Left kidney (tissue), 2 donors: ENCODE data around the gene ADAMTS15. TPM values are rescaled to one million over a fixed set of nuclear protein-coding genes. Genes with fewer than 3 reads are reported as not detected.

ENCODE experiments used
- DNase-seq: peaks from one replicate; pipeline ENCODE4 v3.0.0-alpha.2; 2013
- polyA plus RNA-seq: library from polyadenylated mRNA; unstranded; fragments of 120-200 nt; gene quantifications from one replicate; pipeline ENCODE4 v1.2.1, GENCODE V29; 2013; ENCODE audit not compliant: insufficient read length

Gene ADAMTS15
- polyA plus RNA-seq, 1 donor = 54.1 TPM

DNA sequence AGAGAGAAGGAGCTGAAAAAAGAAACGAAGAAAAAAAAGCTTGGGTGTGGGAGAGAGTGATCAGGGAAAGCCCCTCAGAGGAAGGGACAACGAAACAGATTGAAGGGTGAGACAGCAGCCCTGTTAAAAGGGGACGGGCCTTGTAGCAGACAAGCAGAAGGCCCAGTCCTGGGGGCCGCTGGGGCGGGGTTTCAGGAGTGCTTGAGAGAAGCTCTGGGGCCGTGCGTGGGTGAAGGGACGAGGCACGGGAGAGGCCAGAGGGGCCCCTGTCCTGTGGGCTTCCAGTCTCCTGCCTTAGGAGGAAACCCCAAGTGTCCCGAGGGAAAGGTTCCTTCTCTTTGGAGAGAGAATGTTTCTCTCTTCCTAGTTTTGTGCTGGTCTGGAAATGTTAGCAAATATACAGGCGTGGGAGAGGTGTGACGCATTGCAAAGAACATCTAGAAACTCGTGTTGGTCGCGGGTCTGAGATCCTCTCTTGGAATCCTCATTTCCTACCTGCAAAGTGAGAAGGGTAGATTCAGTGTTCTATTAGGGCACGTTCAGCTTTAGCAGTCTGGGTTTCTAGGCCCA, 28.6 kb downstream of the ADAMTS15 start:
- DNase-seq = no peak

DNA sequence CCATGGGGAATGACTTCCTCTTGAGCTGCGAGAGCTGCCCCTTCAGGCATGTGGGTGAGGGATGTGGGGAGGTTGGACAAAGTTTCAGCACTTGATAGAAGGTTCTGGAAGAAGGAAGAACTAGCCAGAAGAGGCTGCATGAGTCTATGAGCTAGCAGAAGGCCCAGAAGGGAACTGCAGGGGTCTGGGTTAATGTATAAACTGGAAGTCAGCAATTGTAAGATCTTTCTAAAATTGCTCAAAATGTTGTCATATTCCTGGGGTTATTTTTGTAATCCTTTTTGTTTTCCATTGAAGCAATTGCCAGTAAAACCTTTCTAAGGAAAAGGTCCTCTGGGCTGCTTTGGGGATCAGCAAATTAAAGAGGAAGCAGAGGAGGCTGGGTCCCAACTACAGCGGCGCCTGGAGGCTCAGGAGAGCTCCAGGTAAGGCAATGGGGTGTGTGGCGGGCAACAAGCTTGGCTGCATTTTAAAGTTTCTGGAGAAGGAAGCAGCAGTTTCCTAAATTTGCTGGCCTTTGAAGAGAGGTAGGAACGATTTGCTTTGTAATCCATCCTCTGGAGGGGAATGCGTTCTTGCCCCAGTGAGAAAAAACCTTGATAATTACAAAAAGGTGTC, 29.2 kb downstream of the ADAMTS15 start:
- DNase-seq = no peak

DNA sequence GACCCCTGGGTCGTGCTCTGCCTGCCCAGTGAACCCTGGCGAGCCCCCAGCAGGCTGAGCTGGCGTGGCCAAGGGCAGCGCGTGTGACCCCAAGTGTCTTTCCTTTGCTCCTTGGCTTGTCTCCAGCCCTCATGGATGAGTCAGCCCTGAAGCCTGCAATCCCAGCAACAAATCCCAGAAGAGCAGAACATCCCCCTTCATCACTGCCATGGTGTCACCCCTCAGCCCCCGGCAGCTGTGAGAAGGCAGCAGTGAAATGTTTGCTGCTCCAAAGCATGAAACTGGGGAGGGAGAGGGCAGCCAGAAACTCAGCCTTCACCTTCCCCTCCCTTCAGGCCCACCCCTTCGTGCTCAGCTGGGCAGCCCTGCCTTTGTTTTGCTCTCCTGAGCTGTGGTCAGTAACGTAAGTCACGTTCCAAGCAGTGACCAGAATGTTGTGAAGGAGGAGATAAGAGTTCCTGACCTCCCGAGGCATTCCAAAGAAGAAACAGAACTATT, 29.8 kb downstream of the ADAMTS15 start:
- DNase-seq = no peak

DNA sequence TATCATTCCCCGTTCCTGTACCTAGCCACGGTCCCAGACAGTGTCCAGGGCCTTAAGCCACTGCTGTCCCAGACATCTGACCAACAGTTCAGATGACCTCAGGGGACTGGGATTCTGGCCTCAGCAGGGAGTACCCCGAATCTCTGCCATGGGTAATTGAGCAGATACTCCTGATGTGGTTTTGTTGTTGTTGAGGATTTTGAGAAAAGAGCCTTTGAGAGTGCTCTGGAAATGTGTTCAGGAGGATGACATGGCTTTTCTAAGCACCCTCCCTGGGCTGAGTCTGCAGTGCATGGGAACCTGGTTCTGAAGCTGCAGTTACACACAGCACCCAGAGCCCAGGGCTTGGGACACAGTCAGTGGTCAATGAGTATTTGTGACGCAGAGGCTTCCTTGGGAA, 30.4 kb downstream of the ADAMTS15 start:
- DNase-seq = no peak

DNA sequence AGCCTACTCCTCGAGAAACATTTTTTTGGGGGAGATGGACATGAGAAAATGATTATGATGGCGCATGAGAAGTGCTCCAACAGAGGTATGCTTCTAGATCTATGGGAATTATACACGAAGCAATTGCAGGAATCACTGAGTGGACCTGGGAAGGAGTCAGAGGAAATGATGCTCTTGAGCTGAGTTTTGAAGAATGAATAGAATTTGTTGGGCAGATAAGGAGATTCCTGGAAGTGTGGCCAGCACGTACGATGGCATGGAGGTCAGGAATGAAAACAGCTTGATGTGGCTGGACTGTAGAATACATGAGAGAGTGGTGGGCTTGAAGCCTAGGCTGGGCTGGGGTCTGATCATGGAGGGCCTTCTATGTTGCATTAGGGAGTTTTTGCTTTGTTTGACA, 31.7 kb downstream of the ADAMTS15 start:
- no peak for DNase-seq

DNA sequence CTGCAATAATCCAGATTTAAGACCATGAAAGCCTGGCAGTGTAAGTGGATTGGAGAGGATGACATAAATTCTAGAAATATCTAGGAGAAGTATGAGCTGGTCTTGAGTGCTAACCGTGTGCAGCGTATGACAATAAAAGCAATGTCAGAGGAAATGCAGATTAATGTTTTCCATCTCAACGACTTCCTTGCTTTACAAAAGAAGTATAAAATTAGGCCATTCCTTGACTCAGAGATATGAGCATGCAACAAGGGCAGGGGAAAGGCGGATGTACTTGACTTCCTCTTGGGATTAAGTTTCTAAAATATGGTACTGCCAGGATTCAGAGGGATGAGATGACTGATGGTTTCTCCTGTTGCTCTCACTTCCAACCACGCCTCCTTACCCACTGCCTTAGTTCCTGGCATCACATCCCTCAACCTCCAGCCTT, 32.3 kb downstream of the ADAMTS15 start:
- DNase-seq = no peak

DNA sequence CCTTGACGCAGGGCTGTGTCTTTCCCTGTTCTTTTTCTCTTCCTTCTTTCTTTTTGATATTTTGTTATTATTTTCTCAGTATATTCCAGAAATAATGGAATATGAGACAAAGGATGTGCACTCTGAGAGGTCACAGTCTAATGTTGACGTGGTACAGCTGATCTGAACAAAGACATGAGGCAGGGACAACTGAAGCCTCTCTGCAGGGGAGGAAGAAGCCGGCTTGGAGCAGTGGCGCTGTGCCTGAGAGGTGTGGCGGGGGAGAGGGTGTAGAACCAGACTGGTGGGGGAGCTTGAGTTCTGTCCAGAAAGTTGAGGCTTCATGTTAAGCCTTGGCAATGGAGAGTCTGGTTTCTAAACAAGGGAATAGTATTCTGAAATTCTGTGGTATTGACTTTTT, 34.7 kb downstream of the ADAMTS15 start:
- no peak for DNase-seq

DNA sequence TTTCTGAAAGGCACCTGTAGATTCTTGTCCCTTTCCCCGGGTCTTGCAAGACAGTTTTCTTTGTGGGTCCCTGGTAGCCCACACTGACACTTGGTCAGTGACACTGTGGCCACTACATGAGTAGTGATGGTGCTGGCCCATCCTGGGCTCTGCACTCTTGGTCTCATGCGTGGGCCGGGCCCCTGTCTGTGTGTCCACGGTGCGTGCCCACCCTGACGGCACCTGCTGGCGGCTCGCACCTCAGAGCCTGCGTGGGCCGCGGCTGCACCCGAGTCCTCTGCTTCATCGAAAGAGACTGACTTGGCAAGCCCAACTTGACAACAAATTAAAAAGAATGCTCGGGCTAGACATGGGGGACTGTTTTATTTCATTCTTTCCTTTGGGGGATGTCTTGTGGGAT, 37.5 kb downstream of the ADAMTS15 start:
- no peak for DNase-seq

DNA sequence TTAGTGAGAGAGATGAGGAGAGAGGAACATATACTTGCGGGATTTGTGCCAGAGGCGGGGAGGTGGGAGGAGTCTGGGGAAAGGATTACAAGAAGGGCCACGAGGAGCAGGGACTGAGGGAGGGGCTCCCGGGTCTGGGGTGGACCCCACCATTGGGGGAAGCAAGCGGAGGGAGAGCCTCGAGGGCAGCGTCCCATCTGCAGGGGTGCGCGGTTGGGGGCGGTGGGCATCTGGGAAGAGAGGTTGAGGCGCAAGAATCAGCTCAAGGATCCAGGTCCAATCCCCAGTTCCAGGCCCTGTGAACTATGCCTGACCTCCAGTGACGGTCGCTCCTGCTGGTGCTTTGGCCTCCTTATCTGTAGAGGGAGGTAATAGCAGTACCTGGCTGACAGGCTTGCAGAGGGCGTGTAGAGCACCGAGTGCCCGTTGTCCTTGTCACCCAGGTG, 38.0 kb downstream of the ADAMTS15 start:
- no peak for DNase-seq

DNA sequence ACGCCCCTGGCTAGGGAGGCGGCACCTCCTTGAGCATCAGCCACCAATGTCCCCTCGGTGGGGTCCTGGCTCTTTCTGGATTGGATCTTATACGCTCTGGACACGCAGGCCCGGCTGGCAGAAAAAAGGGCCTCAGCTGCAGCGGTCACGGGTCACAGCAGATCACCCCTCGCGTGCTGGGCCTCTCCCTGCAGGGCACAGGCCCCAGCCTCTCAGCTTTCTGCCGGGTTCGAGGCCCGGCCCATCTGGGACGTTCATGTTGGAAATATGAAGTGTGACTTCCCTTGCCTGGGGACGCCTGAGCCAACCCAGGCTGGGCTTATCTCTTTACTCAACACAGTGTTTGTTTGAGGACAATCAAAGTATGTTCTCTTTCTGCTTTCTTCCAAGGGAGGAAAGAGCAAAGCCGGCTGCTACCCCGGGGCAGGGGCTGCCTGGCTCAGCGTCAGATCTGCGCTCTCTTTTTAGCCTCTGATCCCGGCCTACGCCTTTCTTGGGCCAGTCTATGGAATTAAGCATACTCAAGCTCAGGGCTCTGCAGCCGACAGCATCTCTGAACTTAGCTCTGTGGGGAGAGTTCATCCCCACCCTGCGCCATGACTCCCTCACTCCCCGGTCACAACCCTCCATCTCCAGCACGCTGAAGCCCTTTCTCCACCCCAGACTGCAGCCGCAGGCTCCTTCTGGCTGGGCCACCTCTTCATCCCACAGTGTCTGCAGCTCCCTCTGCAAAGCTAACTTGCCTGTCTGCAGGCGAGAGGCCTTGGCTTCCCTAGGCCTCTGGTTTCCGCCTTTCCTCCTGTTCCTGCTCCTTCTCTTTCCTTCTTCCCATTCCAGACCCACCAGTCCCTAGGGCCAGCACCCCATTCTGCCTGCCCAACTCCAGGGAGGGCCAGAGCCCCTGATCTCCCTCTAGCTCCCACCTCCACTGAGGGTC, 38.8 kb downstream of the ADAMTS15 start:
- no peak for DNase-seq

DNA sequence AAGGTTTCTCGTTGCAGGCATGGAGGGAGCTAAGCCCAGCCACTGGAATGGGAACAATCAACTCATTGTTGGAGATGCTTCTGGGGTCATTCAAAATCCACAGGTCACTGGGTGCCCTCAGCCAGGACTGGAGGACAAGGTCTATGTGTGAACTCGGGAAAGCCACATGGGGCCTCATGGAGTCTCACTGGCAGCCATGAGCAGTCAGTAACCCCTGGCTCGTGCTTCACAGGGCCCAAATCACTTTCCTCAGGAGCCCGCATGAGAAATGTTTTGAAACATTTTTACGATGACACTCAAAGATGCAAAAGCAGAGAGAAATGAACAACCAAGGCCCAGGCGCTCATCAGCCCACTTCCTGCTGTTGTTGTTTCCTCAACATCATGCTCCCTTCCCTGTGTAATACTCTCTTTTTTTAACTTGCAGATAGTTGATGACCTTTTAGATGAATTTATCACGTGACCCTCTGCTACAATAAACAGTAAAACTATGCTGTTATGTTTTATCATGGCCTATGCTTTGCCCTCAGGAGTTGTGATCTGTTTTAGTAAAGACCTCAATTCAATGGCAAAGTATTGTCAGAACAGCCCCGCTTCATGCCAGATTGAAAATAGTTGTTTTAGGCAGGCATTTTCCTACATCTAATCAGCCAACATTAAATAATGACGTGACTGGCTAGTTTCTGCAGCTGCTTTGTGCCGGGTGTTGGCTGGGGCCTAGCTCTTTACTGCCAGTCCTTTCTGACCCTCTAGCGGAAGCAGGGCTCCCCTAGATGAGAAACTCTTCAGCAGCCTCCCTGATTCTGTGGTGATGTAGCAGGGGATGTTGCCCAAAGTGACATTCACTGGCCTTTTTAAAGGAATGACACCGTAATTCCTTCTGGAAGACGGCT, 39.7 kb downstream of the ADAMTS15 start:
- DNase-seq = no peak

DNA sequence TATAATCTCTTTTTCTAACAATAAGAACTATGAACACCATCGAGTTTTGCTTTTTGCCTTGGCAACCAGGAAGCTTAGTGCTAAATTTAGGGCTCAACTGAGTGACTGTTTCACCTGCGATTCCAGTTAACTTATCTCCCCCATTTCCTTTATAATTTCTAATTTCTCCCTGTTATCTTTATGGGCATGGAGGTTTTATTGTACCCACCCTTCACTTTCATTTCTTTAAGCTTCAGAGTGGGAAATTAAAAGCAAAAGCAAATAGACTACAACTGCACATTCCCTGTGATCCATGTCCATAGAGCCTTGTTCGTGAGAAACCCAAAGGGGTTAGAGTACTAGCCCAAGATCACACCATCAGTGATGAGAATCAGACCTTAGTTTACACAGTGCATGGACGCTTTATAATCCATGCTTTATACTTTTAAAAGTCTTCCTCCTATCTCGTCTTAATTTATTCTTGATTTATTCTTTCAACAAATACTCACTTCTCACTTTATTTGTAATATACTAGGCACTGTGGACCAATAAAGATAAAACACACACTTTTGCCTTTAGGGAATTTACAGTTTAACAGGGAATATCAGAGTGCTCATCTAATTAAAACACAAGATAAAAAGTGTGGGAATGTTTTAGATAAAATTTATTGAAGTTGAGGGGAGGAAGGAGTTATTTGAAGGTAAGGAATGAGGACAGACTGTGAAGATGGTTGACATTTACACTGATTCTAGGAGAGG, 40.6 kb downstream of the ADAMTS15 start:
- no peak for DNase-seq

DNA sequence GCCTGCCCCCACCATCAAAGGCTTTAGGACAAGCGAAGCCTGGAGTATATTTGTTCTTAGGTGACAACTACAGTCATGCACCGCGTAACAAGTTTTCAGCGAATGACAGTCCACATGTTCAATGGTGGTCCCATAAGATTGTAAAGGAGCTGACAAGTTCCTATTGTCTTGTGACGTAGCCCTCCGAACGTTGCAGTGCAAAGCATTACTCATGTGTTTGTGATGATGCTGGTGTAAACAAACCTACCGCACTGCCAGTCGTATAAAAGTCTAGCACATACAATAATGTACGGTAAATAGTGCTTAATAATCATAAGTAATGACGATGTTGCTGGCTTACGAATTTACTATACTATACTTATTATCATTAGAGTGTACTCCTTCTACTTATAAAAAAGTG, 41.3 kb downstream of the ADAMTS15 start:
- DNase-seq = no peak

DNA sequence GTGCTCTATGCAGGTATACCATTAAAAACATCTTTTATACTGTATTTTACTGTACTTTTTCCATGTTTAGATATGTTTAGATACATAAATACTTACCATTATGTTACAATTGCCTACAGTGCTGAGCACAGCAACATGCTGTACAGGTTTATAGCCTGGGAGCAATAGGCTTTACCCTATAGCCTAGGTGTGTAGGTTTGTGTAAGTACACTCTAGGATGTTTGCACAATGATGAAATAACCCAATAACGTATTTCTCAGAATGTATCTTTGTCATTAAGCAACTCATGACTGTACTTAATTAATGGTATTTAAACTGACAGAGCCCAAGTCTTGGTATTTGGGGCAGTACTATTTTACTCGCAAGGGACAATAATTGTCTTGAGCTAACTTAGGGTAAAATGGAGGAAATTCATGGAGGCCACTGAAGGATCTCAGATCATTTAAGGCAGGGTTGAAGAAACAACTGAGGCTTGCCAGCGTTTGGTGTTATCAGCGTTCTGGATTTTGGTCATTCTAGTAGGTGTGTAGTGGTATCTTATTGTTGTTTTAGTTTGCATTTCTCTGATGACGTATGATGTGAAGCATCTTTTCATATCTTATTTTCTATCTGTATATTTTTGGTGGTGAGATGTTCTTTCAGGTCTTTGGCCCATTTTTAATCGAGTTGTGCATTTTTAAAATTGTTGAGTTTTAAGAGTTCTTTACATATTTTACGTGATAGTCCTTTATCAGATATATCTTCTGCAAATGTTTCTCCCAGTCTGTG, 42.4 kb downstream of the ADAMTS15 start:
- no peak for DNase-seq

DNA sequence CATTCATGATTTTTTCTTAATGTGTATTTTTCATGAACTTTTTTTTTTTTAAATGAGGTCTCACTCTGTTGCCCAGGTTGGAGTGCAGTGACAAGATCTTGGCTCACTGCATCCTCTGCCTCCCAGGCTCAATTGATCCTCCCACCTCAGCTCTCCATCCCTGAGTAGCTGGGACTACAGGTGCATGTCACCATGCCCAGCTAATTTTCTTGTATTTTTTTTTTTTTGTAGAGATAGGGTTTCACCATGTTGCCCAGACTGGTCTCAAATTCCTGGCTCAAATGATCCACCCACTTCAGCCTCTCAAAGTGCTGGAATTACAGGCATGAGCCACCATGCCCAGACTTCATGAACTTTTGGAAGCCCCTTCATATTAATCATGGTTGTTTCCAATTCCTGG, 49.7 kb downstream of the ADAMTS15 start:
- no peak for DNase-seq

DNA sequence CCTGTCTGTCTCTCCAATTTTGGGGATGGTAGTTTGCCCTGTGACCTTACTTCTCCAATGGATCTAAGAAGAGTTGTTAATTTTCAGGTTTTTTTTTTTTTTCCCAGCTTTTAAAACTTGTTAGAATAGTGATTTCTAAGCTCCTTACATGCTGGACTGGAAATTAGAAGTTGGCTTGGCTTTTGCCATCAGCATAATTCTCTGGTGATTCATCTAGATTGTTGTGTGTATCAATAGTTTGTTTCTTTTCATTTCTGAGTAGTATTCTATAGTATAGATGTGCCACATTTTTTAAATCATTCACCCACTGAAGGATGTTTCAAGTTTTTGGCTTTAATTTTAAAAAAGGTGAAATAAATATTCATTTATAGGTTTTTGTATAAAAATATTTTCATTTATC, 51.4 kb downstream of the ADAMTS15 start:
- no peak for DNase-seq

DNA sequence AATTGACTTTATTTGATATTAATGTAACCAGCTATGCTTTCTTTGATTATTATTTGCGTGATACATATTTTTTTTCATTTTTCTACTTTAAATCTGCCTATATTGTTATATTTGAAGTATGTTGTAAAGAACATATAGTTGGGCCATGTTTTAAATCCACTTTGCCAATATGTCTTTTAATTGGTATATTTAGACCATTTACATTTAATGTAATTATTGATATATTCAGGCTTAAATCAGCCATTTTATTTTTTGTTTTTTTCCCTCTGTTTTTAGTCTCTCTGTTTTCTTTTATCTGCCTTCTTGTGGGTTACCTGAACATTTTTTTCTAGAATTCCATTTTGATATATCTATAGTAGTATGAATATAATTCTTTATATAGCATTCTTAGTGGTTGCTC, 55.9 kb downstream of the ADAMTS15 start:
- DNase-seq = no peak

DNA sequence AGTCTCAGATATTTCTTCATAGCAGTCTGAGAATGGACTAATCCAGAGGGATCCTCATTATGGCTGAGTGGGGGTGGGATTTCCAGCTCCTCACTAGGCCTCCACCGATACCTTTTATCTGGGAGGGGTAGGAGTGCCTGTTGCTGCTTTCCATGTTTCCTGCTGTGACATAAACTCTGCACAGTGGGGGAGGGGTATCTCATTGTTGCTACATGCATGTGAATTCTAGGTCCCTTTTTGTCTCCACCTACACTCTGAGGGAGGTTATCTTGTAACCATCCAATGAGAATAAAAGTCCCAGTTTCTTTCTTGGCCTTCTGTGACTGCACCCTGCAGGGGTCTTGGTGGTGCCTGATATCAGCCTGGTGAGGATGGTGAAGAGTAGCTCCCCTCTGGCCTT, 60.5 kb downstream of the ADAMTS15 start:
- DNase-seq = no peak

DNA sequence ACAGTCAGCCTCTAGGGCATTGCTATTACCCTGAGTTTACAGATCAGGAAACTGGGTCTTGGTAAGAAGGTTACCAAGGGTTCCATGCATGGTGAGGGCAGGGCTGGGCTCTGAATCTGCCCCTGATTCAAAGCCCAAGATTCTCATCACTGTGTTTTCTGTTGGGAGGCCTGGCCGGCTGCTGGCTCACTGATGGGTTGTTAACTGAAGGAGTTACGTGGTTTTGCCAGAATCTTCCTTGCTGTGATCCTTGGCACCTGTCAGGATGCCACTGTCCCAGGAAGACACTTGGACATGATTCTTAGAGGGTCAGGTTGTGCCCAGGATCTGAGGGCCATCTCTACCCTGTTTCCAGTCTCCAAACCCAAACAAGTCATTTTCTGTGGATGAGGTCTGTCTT, 61.5 kb downstream of the ADAMTS15 start:
- DNase-seq = no peak

DNA sequence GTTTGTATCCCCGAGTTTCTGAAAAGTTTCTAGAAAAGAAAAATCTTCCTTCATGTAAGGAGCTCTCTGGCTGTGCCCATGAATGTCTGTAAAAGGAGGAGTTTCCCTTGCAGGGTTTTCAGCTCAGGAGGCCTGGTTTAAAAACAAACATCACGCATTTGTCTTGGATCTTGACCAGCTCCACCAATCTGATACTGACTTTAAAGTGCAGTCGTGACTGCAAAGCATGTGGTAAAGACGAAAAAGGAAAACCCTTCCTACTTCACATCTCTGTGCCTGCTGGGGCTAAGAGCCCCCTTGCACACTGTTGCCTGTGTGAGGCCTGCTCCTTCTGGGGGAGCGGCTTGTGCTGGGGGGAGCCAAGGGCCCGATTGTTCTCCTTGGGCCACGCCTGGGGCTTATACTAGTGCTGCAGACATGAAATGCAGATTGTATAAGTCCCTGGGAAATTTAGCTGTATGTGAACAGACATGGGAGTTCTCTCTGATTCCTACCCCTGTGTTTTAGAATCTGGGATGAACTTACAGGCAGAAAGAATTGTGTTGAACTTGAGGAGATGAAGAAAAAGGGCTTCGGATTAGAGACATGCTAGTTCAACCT, 62.1 kb downstream of the ADAMTS15 start:
- DNase-seq = no peak
